DMS114 treated with DMSO at 0.1 percent for 48 hours (cell line): ENCODE measurements around the gene LRP1B.

Experiments
- DNase-seq: peaks from one replicate; lab custom pipeline; 2025; ENCODE audit not compliant: unreplicated experiment; lab: John Stamatoyannopoulos, UW

Gene LRP1B

GRCh38 chr2:141524777-141525176 is 606.0 kb downstream of the LRP1B start:
- no peak for DNase-seq

DNA sequence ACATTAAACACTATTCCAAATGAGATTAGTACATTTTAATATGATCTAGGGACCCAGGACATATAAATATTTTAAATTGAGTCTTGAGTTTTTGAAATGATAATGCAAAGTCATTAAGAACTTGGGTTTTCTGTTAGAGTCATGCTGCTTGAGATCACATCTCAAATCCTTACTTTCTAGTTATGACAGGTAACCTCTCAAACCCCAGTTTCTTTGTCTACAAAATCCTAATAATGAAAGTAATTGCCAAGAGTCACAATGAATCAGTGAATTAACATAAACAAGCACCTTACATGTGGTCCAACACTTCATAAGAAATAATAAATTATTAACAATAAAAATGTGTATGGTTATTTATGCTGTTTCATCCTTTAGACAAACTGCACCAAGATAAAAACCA is 607.6 kb downstream of the LRP1B start:
- no peak for DNase-seq

- DNase-seq, result no peak
Measured at GRCh38 chr2:141522702-141523101, 608.1 kb downstream of the LRP1B start.

DNA sequence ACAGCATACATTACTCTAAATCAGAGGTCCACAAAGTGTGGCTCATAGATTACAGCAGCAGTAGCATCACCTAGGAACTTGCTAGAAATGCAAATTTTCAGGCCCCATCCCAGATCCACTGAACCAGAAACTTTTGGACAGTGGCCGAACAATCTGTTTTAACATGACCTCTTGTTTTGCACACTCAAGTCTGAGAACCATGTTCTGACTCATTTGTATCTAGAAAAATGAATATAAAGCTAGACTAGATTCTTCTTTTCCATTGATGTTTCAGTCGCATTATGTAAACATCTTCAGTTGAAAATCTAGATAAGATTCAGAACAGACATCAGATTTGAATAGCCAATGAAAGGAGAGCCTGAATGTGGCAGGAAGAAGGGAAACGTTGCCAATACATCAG is 608.8 kb downstream of the LRP1B start:
- no peak for DNase-seq

DNA sequence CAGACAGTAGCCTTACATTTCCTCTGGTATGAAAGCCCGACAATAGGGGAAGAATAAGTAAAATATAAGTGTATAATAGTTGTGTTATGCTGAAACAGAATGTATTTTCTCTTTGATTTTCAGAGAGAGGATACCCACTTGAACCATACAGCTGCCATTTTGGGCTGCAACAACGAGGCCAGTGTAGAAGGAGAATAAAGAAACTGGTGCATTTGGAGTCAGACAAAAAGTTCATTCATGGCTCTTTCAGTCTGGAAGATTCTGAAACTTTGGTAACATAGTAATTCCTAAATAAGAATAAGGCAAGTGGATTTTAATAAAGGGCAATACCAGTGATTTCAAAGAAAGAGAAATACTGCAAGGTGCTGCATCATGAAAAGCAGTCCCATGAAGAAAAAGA is 610.9 kb downstream of the LRP1B start:
- no peak for DNase-seq

- DNase-seq, result no peak
Measured at GRCh38 chr2:141517852-141518421, 612.9 kb downstream of the LRP1B start.

DNA sequence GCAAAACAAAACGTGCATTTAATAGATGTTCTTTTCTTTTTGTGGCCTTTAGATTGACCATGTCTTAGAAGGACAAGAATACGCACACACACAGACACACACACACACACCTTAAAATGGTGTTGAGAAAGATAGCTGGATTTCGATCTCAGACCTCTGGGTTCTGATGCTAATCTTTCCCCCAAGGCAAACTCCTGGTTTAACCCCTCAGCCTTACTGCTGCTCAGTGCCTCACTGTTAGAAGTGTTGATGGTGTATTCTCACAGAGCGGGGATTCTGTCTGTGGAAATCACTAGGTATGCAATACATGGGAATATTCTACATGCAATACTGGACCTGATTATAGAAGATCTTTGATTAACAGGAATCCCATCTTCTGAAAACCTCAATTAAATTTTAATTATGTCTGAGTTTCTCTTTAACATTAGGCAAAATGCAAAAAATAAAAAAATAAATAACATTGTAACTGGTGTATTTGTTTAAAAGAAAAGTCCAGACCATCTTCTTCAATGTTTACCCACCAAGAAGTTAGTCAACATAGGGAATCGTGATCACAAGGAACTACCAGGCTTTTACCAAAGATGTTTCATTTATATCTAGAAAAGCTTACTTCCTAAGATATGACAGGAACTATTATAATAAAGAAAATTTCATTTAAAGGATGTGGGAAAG is 613.5 kb downstream of the LRP1B start:
- no peak for DNase-seq

DNA sequence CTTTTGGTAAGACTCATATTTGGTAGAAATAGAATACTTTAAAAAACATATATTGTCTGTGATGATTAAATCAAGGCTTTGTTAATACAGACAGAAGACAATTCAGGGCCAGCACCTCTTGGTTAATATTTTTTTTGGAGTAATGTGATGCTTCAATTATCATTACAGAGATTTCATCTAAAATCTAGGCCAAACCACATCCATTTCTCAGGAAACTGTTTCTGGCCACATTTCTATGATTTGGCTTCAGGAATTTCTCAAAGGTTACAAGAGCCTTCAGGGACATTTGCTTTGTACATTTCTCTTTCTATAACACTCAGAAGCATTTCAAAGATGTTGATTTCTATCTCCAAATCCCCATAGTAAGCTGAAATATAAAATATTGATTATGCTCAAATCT is 614.9 kb downstream of the LRP1B start:
- no peak for DNase-seq

GRCh38 chr2:141513853-141514252 is 617.0 kb downstream of the LRP1B start:
- DNase-seq, result no peak

GRCh38 chr2:141508806-141509595 is 621.8 kb downstream of the LRP1B start:
- DNase-seq, result no peak

DNA sequence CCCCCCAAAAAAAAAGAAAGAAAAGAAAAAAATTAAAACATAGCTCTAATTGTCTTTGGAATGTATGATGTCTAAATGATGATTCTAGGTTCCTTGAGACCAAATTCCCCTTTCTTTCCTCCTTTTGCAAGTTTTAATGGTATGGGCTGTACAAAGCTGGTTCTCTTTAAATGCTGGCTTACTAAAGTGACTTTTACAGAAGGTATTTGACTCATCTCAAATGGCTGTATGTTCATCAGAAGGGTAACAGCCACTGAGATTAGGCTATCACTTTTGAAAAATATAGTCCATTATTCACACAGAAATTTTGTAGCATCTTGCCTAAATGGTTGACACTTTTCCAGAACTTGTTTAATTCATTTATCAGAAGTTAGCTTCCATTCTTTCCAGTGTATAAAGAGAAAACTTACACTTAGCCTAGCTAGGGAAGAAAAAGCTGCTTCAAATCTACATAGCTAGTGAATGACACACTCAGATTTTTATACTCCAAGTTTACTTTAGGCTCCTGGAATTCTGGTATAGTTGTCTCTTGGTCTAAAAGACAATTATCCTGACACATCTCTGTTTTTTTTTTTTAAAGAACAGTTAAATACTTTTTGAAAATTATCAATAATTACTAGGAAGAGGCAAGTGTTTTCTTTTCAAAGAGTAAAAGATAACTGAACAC is 622.6 kb downstream of the LRP1B start:
- no peak for DNase-seq

DNA sequence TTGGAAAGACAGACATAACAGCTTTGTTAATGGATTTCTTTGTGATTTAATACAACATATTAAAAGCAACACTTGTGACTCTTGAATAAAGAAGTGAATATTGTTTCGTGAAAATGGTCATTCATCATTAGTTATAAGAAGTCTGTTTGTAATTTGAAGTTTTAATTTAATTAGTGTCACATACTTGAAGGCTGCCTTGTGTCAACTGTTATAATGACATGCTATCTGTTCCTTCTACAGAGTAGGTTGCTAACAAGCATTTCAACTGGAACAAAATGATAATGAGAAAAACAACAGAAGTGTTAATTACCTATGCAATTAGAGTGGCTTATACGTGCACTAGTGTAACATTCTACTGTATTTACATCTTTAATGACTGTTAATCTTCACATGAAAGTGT is 624.7 kb downstream of the LRP1B start:
- DNase-seq, result no peak

DNA sequence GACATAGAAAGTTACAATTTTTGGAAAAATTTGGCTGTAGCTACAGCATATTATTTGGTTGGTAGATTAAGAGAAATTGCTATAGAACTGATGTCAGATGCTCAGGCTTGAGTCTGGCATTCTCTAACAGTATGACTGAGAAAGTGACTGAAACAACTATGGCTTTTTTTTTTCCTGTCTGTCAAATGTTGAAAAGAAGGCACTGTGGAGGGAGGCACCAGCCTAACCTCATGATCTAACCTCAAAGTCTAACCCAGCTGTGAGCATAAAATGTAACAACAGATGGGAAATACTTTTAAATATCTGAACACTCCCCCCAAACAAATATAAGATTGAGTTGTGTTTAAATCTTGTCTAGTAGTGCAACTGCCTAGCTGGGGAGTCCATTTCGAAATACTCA is 629.1 kb downstream of the LRP1B start:
- no peak for DNase-seq

DNA sequence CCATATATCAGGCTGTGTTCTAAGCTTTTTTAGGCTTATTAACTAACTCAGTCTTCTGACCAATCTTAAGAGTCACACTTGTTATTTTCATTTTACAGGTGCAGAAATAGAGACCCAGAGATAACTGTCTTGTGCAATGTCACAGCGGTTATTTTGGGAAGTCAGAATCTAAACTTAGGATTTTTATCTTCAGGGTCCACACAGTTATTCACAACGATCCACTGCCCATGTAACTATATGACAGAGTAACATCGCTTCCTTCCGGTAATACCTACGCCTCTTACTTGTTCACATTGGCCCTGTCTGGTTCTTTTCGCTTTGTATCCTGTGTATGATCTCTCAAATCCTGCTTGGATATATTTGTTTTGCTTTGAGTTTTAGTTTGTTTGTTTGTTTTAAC is 631.7 kb downstream of the LRP1B start:
- no peak for DNase-seq

DNA sequence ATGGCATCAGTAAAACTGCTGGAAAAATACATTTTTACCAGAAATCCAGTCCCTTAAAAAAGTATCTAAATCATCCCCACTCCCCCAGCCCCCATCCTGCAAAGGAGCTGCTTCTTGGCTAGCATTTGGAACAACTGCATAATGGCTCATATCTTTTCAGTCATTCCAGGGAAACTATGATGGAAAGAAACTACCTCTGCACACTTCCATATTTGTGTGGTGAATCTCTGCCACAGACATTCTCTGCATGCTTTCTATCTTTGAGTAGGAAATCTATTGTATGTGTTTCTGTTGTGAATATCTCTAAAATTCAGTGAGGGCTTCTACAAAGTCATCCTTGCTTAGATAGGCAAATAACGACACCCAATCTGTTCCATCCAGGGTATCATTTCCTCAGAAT is 632.3 kb downstream of the LRP1B start:
- no peak for DNase-seq

DNA sequence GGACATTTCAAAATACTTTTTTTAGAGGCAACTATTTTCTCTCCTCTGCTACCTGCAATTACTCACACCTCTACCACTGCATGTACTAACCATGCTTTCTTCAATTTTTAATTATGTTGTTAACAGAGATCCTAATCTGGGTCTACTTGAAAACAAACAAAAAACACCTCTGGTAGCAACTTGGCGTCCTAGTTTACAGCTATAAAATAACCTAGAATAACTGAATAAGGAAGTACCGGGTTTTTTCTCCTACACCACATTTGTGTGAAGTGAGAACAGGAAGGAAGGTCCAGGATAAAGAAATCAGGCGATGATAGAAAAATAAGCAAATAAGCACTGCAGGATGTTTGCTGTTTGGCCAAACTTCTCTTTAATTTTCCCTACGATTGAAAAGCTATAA is 633.5 kb downstream of the LRP1B start:
- no peak for DNase-seq

DNA sequence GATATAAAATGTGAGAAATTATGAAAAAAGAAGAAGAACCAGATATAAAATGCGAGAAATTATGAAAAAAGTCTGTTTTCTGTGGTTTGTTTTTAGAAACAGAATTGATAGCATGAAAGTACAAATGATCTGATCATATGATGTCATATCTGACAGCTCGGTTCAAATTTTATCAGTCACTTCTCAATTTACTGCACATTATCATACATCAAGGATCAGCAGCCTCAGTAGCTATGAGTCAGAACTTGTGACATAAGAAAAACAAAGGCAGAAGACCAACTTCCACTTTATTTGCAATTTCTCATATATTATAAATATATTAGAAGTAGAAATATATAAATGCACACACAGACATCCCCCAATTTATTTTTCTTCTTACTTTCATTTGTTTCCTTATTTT is 634.0 kb downstream of the LRP1B start:
- no peak for DNase-seq

DNA sequence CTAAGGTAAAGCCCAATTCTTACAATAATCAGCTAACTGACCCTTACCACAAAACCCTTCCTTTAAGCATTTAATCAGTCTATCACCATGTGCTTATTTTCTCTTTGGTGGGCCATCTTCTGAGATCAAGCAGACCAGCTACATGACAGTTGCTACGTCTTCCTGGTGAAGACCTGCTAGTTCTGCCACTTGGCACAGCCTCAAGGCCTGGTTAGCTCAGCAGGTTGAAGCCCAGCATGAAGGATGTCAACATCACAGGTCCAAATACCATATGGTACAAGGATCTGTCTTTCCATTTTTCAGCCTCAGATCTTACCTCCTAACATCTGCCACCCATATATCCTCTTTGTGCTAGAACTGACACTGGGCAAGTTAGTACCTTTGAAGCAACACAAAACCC is 636.9 kb downstream of the LRP1B start:
- DNase-seq, result no peak

- DNase-seq, result no peak
Measured at GRCh38 chr2:141492816-141493215, 638.0 kb downstream of the LRP1B start.

- DNase-seq, result no peak
Measured at GRCh38 chr2:141490886-141491285, 639.9 kb downstream of the LRP1B start.

DNA sequence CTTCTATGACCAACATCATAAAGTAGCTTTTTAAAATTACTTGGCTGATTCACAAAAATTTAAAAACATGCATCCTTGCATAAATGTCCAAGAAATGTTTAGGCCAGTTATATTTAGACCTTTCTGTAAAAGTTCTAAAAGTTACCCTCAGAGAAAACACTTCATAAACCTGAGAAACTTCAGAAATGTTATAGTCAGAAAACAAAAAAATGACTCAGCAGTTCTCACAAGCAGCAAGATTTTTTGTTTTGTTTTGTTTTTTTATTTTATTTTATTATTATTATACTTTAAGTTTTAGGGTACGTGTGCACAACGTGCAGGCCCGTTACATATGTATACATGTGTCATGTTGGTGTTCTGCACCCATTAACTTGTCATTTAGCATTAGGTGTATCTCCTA is 648.1 kb downstream of the LRP1B start:
- no peak for DNase-seq

DNA sequence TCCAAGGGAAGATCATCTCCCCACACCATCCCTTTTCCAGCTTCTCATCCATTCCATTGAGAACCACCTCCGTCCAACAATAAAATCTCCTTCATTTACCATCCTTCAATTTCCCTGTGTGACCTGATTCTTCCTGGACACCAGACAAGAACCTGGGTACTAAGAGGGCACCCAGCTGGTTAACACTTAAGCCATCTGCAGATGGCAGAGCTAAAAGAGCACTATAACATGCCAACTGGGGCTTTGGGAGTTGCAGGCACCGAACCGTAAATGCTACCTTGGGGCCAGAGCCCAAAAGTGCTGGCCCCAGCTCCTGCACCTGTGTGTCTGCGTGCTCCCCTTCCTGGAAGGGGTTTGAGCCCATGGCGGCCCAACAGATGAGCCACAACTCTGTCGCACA is 655.0 kb downstream of the LRP1B start:
- no peak for DNase-seq
